HL-60 (cell line): ENCODE results near the gene NUDT6.

Source experiments
- GABPA ChIP-seq: IDR thresholded peaks from 2 replicates; pipeline ENCODE4 v1.6.1; 2012; ENCODE audit warnings: low read depth
- POLR2AphosphoS5 ChIP-seq: IDR thresholded peaks from 2 replicates; pipeline ENCODE4 v1.6.1; 2012; ENCODE audit warnings: low read depth
- SPI1 ChIP-seq: IDR thresholded peaks from 2 replicates; pipeline ENCODE4 v1.6.1; 2012; ENCODE audit warnings: low read depth, mild to moderate bottlenecking, borderline replicate concordance
- TF ChIP-seq, protein P1 (sequence below): IDR thresholded peaks from one replicate; pipeline ENCODE4 v1.5.1; 2011; ENCODE audit warnings: low read length, control low read depth, inconsistent platforms; ENCODE audit not compliant: insufficient read depth
- TF ChIP-seq, protein P2 (sequence below): IDR thresholded peaks from 2 replicates; pipeline ENCODE4 v1.6.1; 2012; ENCODE audit warnings: low read depth; ENCODE audit not compliant: insufficient replicate concordance

DNA sequence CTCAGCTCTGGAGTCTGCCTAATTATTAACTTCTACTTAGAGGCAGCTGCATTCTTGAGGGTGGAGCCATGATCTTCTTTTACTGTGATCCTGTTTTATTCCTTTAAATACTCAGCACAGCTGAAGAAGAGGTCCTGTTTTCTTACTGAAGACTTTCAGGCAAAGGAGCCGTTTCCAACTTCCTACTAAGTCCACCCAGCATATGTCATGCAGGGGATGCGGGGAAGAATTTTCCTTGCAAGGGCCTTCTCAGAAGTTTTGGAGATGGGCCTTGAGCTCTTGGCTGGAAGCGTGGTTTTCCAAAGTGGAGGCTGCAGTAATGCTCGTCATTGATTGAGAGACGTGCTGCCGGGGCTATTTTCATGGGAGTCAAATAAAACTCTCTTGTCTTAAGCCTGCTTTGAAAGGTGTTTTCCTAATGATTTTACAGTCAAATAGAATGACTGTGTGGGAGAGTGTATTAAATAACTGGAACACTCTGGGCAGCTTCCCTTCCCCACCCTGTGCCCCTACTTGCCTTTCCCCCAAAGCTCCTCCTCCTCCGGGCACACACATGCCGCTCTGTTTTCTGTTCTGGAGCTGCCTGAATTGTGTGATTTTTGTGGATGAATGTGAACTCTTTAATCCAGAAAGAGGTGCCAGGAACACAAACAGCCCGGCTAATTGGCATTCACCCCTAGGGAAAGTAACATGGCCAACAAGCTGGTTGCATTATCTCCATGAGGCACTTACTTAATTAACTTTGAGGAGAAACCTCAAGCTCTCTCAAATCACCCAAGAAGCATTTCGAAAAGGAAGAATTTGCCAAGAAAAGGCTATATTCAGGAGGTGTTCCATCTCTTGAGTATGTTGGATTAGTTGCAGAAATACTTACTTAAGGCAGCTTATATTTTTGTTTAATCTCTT is 67.7 kb downstream of the NUDT6 start:
- TF ChIP-seq, protein P1, sequence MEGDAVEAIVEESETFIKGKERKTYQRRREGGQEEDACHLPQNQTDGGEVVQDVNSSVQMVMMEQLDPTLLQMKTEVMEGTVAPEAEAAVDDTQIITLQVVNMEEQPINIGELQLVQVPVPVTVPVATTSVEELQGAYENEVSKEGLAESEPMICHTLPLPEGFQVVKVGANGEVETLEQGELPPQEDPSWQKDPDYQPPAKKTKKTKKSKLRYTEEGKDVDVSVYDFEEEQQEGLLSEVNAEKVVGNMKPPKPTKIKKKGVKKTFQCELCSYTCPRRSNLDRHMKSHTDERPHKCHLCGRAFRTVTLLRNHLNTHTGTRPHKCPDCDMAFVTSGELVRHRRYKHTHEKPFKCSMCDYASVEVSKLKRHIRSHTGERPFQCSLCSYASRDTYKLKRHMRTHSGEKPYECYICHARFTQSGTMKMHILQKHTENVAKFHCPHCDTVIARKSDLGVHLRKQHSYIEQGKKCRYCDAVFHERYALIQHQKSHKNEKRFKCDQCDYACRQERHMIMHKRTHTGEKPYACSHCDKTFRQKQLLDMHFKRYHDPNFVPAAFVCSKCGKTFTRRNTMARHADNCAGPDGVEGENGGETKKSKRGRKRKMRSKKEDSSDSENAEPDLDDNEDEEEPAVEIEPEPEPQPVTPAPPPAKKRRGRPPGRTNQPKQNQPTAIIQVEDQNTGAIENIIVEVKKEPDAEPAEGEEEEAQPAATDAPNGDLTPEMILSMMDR, result no peak
- TF ChIP-seq, protein P2, sequence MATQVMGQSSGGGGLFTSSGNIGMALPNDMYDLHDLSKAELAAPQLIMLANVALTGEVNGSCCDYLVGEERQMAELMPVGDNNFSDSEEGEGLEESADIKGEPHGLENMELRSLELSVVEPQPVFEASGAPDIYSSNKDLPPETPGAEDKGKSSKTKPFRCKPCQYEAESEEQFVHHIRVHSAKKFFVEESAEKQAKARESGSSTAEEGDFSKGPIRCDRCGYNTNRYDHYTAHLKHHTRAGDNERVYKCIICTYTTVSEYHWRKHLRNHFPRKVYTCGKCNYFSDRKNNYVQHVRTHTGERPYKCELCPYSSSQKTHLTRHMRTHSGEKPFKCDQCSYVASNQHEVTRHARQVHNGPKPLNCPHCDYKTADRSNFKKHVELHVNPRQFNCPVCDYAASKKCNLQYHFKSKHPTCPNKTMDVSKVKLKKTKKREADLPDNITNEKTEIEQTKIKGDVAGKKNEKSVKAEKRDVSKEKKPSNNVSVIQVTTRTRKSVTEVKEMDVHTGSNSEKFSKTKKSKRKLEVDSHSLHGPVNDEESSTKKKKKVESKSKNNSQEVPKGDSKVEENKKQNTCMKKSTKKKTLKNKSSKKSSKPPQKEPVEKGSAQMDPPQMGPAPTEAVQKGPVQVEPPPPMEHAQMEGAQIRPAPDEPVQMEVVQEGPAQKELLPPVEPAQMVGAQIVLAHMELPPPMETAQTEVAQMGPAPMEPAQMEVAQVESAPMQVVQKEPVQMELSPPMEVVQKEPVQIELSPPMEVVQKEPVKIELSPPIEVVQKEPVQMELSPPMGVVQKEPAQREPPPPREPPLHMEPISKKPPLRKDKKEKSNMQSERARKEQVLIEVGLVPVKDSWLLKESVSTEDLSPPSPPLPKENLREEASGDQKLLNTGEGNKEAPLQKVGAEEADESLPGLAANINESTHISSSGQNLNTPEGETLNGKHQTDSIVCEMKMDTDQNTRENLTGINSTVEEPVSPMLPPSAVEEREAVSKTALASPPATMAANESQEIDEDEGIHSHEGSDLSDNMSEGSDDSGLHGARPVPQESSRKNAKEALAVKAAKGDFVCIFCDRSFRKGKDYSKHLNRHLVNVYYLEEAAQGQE, result no peak
- no peak for TF ChIP-seq POLR2AphosphoS5
- TF ChIP-seq GABPA, result no peak
- no peak for TF ChIP-seq SPI1
